Neural cell (in vitro differentiated cells): ENCODE results near the gene SAMD15. TPM values are rescaled to one million over a fixed set of nuclear protein-coding genes. Genes with fewer than 3 reads are reported as not detected.
A peak's percentile ranks its signal among the peaks of the same experiment; 100 is the strongest.

Experiments
- H2AFZ ChIP-seq: fragments of 200-600, 300-800 bp; sonication (generic), shearing (Covaris generic); 2 replicates; pipeline ENCODE4 v1.6.0; 2014; ENCODE audit warnings: low read depth, mild to moderate bottlenecking, antibody characterized with exemption, low read length, moderate library complexity
- H3F3A ChIP-seq: fragments of 200-600 bp; shearing (Covaris generic); 2 replicates; pipeline ENCODE4 v1.6.1; 2016; ENCODE audit warnings: mild to moderate bottlenecking, moderate library complexity, mixed read lengths, antibody characterized with exemption, low read length; ENCODE audit not compliant: insufficient read depth, poor library complexity, severe bottlenecking
- H3K27ac ChIP-seq: fragments of 200-600, 300-800 bp; sonication (generic), shearing (Covaris generic); 2 replicates; pipeline ENCODE4 v1.5.1; 2014; ENCODE audit warnings: mild to moderate bottlenecking, low read length, moderate library complexity
- H3K27me3 ChIP-seq: fragments of 300-800, 200-600 bp; sonication (generic), shearing (Covaris generic); 2 replicates; pipeline ENCODE4 v1.6.0; 2014; ENCODE audit warnings: mild to moderate bottlenecking, low read depth, low read length, moderate library complexity; ENCODE audit not compliant: insufficient read depth
- H3K36me3 ChIP-seq: fragments of 300-800, 200-600 bp; sonication (generic), shearing (Covaris generic); 2 replicates; pipeline ENCODE4 v1.5.1; 2014; ENCODE audit warnings: mild to moderate bottlenecking, antibody characterized with exemption, low read length, moderate library complexity; ENCODE audit not compliant: insufficient read depth
- H3K4me2 ChIP-seq: fragments of 300-800, 200-600 bp; sonication (generic), shearing (Covaris generic); 2 replicates; pipeline ENCODE4 v1.6.0; 2014; ENCODE audit warnings: mild to moderate bottlenecking, low read length
- H3K4me3 ChIP-seq: fragments of 300-800, 200-600 bp; sonication (generic), shearing (Covaris generic); 2 replicates; pipeline ENCODE4 v1.5.1; 2014; ENCODE audit warnings: mild to moderate bottlenecking, low read length, moderate library complexity
- H3K79me2 ChIP-seq: fragments of 200-600 bp; shearing (Covaris generic); replicated peaks from 2 replicates; pipeline ENCODE4 v1.6.0; 2014; ENCODE audit warnings: mild to moderate bottlenecking, low read length, moderate library complexity; ENCODE audit not compliant: insufficient read depth
- H3K9ac ChIP-seq: fragments of 300-800, 200-600 bp; sonication (generic), shearing (Covaris generic); 2 replicates; pipeline ENCODE4 v1.6.1; 2016; ENCODE audit warnings: mild to moderate bottlenecking, low read length, mixed read lengths
- H3K9me2 ChIP-seq: fragments of 200-600 bp; shearing (Covaris generic); 2 replicates; pipeline ENCODE4 v1.6.1; 2016; ENCODE audit warnings: mild to moderate bottlenecking, low read length, mixed read lengths; ENCODE audit not compliant: insufficient read depth
- H3K9me3 ChIP-seq: fragments of 200-600, 300-800 bp; sonication (generic), shearing (Covaris generic); 2 replicates; pipeline ENCODE4 v1.6.1; 2016; ENCODE audit warnings: mild to moderate bottlenecking, mixed run types, low read length, moderate library complexity, mixed read lengths
- H4K20me1 ChIP-seq: fragments of 200-600 bp; shearing (Covaris generic); 2 replicates; pipeline ENCODE4 v1.6.1; 2016; ENCODE audit warnings: mild to moderate bottlenecking, mixed run types; ENCODE audit not compliant: insufficient read depth
- CTCF ChIP-seq: fragments of 450-650 bp; IDR thresholded peaks from 2 replicates; pipeline ENCODE4 v1.5.1; 2014; ENCODE audit warnings: antibody characterized with exemption, mild to moderate bottlenecking, moderate library complexity; ENCODE audit not compliant: poor library complexity, severe bottlenecking
- EP300 ChIP-seq: fragments of 450-650 bp; conservative IDR thresholded peaks from 2 replicates; pipeline ENCODE4 v1.6.1; 2014; ENCODE audit warnings: antibody characterized with exemption, mild to moderate bottlenecking, moderate library complexity; ENCODE audit not compliant: poor library complexity, severe bottlenecking
- EZH2 ChIP-seq: fragments of 200-600, 300-800 bp; shearing (Covaris generic), sonication (generic); IDR thresholded peaks from 2 replicates; pipeline ENCODE4 v1.6.1; 2014; ENCODE audit warnings: antibody characterized with exemption, low read length, borderline replicate concordance, mild to moderate bottlenecking; ENCODE audit not compliant: insufficient read depth, poor library complexity, severe bottlenecking
- MXI1 ChIP-seq: fragments of 450-650 bp; conservative IDR thresholded peaks from 2 replicates; pipeline ENCODE4 v1.6.1; 2014; ENCODE audit warnings: antibody characterized with exemption, mild to moderate bottlenecking; ENCODE audit not compliant: poor library complexity, severe bottlenecking
- POLR2AphosphoS5 ChIP-seq: IDR thresholded peaks from 2 replicates; pipeline ENCODE4 v1.6.1; 2012
- RAD21 ChIP-seq: fragments of 450-650 bp; conservative IDR thresholded peaks from 2 replicates; pipeline ENCODE4 v1.6.1; 2014; ENCODE audit warnings: antibody characterized with exemption, mild to moderate bottlenecking, moderate library complexity
- REST ChIP-seq: IDR thresholded peaks from 2 replicates; pipeline ENCODE4 v1.6.1; 2012; ENCODE audit warnings: borderline replicate concordance
- SMC3 ChIP-seq: fragments of 450-650 bp; conservative IDR thresholded peaks from 2 replicates; pipeline ENCODE4 v1.6.1; 2014; ENCODE audit warnings: antibody characterized with exemption, mild to moderate bottlenecking, moderate library complexity; ENCODE audit not compliant: poor library complexity
- TAF1 ChIP-seq: IDR thresholded peaks from 2 replicates; pipeline ENCODE4 v1.6.1; 2012; ENCODE audit warnings: low read depth
- polyA plus RNA-seq: library from polyadenylated mRNA; depleted of rRNA; stranded (reverse); fragments of >200 nt; gene quantifications from 2 replicates; pipeline ENCODE4 v1.2.3, GENCODE V29; 2014

SAMD15 gene
- polyA plus RNA-seq, 1 donor from 2014 or later = 2.8 TPM

- Histone ChIP-seq H3F3A (no peaks in the 10 kb centered on the region), H3K4me2 (peak overlapping the region; percentile 12), H3K79me2 (peaks cover 18% of the 10 kb centered on the region), H3K36me3 (no peaks in the 10 kb centered on the region), H3K27ac (no peak overlapping the region), H3K27me3 (no peaks in the 10 kb centered on the region), H3K9ac (no peak overlapping the region), H3K9me3 (no peaks in the 10 kb centered on the region), H4K20me1 (no peaks in the 10 kb centered on the region), H3K9me2 (no peaks in the 10 kb centered on the region), H2AFZ (no peak overlapping the region), H3K4me3 (peak overlapping the region; percentile 29)
- no peak for TF ChIP-seq REST
- TF ChIP-seq CTCF = no peak
- TF ChIP-seq TAF1 = no peak
Measured at GRCh38 chr14:77372304-77372841, 4.8 kb upstream of the SAMD15 start.

- Histone ChIP-seq H3K9me2 (no peaks in the 10 kb centered on the region), H3K9me3 (no peaks in the 10 kb centered on the region), H3K27me3 (no peaks in the 10 kb centered on the region), H3F3A (no peaks in the 10 kb centered on the region), H3K27ac (peak overlapping the region; percentile 93), H3K4me2 (peak overlapping the region; percentile 58), H2AFZ (no peak overlapping the region), H3K79me2 (peaks cover 12% of the 10 kb centered on the region), H4K20me1 (no peaks in the 10 kb centered on the region), H3K9ac (peak overlapping the region; percentile 90), H3K4me3 (peak overlapping the region; percentile 92), H3K36me3 (no peaks in the 10 kb centered on the region)
- no peak for TF ChIP-seq RAD21
- no peak for TF ChIP-seq POLR2AphosphoS5
- TF ChIP-seq MXI1 = no peak
- TF ChIP-seq EZH2 = no peak
- no peak for TF ChIP-seq EP300
- TF ChIP-seq REST = no peak
- no peak for TF ChIP-seq TAF1
- no peak for TF ChIP-seq CTCF
- TF ChIP-seq SMC3 = no peak
Measured at GRCh38 chr14:77375164-77375950, 1.8 kb upstream of the SAMD15 start.
